Measurements from ENCODE around the gene BCLAF1.

Gene BCLAF1

GRCh38 chr6:136335736-136336363, 46.2 kb upstream of the BCLAF1 start:
- no peak overlapping the region for H2AK5ac ChIP-seq (ENCODE audit: low read length)
- no peak overlapping the region for H4K12ac ChIP-seq (ENCODE audit: low read depth, low read length)
- H3K9me3 ChIP-seq (ENCODE audit: insufficient read depth, low read depth, low read length), result no peaks in the 10 kb centered on the region
- no peak overlapping the region for H2AFZ ChIP-seq (ENCODE audit: insufficient read depth, low read length, poor library complexity)
- no peaks in the 10 kb centered on the region for H3K79me1 ChIP-seq (ENCODE audit: low read length)
- H3K27me3 ChIP-seq (ENCODE audit: insufficient read depth, low read length), result no peaks in the 10 kb centered on the region
- H3K27ac ChIP-seq (ENCODE audit: low read depth, low read length), result no peak overlapping the region
- H3K9ac ChIP-seq (ENCODE audit: low read length), result no peak overlapping the region
- no peak for DNase-seq
- no peak overlapping the region for H2BK12ac ChIP-seq (ENCODE audit: low read length)
- no peak overlapping the region for H3K14ac ChIP-seq (ENCODE audit: low read length)
- H4K8ac ChIP-seq (ENCODE audit: low read depth, low read length), result no peak overlapping the region
- no peak overlapping the region for H2BK120ac ChIP-seq (ENCODE audit: insufficient read depth, low read length, poor library complexity)
- H3K18ac ChIP-seq (ENCODE audit: low read length), result no peak overlapping the region
- H3K4ac ChIP-seq (ENCODE audit: low read depth, low read length), result no peak overlapping the region
- no peaks in the 10 kb centered on the region for H3K79me2 ChIP-seq (ENCODE audit: control insufficient read depth, insufficient read depth, low read length, poor library complexity)
- no peak overlapping the region for H2BK5ac ChIP-seq (ENCODE audit: low read depth, low read length, poor library complexity)
- no peaks in the 10 kb centered on the region for H3K36me3 ChIP-seq (ENCODE audit: control insufficient read depth in 1 of 2, insufficient read depth in 2 of 2, low read length in 2 of 2)
- no peak overlapping the region for H3K4me2 ChIP-seq (ENCODE audit: low read length)
- H3K23ac ChIP-seq (ENCODE audit: low read length), result no peak overlapping the region
- WGBS (ENCODE audit: extremely low coverage, insufficient coverage, insufficient read length), result no CpG with 5 or more reads among the region's 12 CpGs
- no peak overlapping the region for H3K4me3 ChIP-seq (ENCODE audit: low read depth, low read length)
- no peak overlapping the region for H4K91ac ChIP-seq (ENCODE audit: low read depth, low read length)
- H3K4me1 ChIP-seq (ENCODE audit: control insufficient read depth in 1 of 2, insufficient read depth in 2 of 2, low read length in 2 of 2), result no peaks in the 10 kb centered on the region

DNA sequence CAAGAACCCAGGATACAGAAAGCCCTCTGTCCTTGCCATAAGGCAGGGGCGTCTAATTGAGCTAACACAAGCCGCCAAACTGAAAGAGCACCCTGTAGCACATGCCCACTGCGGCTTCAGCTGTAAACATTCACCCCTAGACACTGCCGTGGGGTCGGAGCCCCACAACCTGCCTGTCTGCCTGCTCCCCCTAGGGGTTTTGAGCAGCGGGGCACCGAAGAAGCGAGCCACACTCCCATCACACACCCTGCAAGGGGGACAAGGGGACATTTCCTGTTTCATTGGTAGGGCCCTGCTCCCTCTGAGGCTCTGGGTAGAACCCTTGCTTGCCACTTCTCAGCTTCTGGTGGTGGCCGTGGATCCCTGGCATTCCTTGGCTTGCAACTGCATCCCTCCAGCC, 45.2 kb upstream of the BCLAF1 start:
- H3K36me3 ChIP-seq (ENCODE audit: control insufficient read depth in 1 of 2, insufficient read depth in 2 of 2, low read length in 2 of 2), result no peaks in the 10 kb centered on the region
- no peak overlapping the region for H3K14ac ChIP-seq (ENCODE audit: low read length)
- no peak overlapping the region for H2BK12ac ChIP-seq (ENCODE audit: low read length)
- H3K9me3 ChIP-seq (ENCODE audit: insufficient read depth, low read depth, low read length), result no peaks in the 10 kb centered on the region
- H3K79me2 ChIP-seq (ENCODE audit: control insufficient read depth, insufficient read depth, low read length, poor library complexity), result no peaks in the 10 kb centered on the region
- H3K4ac ChIP-seq (ENCODE audit: low read depth, low read length), result no peak overlapping the region
- no peak overlapping the region for H4K12ac ChIP-seq (ENCODE audit: low read depth, low read length)
- no CpG with 5 or more reads among the region's 9 CpGs for WGBS (ENCODE audit: extremely low coverage, insufficient coverage, insufficient read length)
- no peak overlapping the region for H4K91ac ChIP-seq (ENCODE audit: low read depth, low read length)
- H2BK5ac ChIP-seq (ENCODE audit: low read depth, low read length, poor library complexity), result no peak overlapping the region
- H3K4me3 ChIP-seq (ENCODE audit: low read depth, low read length), result no peak overlapping the region
- no peak overlapping the region for H3K23ac ChIP-seq (ENCODE audit: low read length)
- H3K4me2 ChIP-seq (ENCODE audit: low read length), result no peak overlapping the region
- H2AK5ac ChIP-seq (ENCODE audit: low read length), result no peak overlapping the region
- H3K18ac ChIP-seq (ENCODE audit: low read length), result no peak overlapping the region
- H3K27ac ChIP-seq (ENCODE audit: low read depth, low read length), result no peak overlapping the region
- H2AFZ ChIP-seq (ENCODE audit: insufficient read depth, low read length, poor library complexity), result no peak overlapping the region
- H3K4me1 ChIP-seq (ENCODE audit: control insufficient read depth in 1 of 2, insufficient read depth in 2 of 2, low read length in 2 of 2), result no peaks in the 10 kb centered on the region
- no peaks in the 10 kb centered on the region for H3K27me3 ChIP-seq (ENCODE audit: insufficient read depth, low read length)
- no peak overlapping the region for H3K9ac ChIP-seq (ENCODE audit: low read length)
- DNase-seq, result no peak
- no peaks in the 10 kb centered on the region for H3K79me1 ChIP-seq (ENCODE audit: low read length)
- no peak overlapping the region for H4K8ac ChIP-seq (ENCODE audit: low read depth, low read length)
- no peak overlapping the region for H2BK120ac ChIP-seq (ENCODE audit: insufficient read depth, low read length, poor library complexity)

DNA sequence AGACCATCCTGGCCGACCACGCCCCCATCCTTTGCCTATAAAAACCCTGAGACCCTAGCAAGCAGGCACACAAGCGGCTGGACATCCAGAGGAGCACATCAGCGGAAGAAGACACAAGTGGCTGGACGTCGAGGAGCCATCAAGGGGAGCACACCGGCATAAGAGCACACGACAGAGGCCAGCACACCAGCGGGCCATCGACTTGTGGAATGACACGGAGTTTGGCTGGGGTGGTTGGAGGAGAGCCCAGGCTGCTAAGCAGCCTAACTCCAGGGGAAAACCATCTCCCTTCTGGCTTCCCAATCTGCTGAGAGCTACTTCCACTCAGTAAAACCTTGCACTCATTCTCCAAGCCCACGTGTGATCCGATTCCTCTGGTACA, 44.8 kb upstream of the BCLAF1 start:
- Histone ChIP-seq H3K14ac (ENCODE audit: low read length) (no peak overlapping the region), H3K27me3 (ENCODE audit: insufficient read depth, low read length) (no peaks in the 10 kb centered on the region), H3K9me3 (ENCODE audit: insufficient read depth, low read depth, low read length) (no peaks in the 10 kb centered on the region), H2AFZ (ENCODE audit: insufficient read depth, low read length, poor library complexity) (no peak overlapping the region), H3K79me2 (ENCODE audit: control insufficient read depth, insufficient read depth, low read length, poor library complexity) (no peaks in the 10 kb centered on the region), H2BK12ac (ENCODE audit: low read length) (no peak overlapping the region), H3K36me3 (ENCODE audit: control insufficient read depth in 1 of 2, insufficient read depth in 2 of 2, low read length in 2 of 2) (no peaks in the 10 kb centered on the region), H3K4me3 (ENCODE audit: low read depth, low read length) (no peak overlapping the region), H4K12ac (ENCODE audit: low read depth, low read length) (no peak overlapping the region), H3K79me1 (ENCODE audit: low read length) (no peaks in the 10 kb centered on the region), H4K91ac (ENCODE audit: low read depth, low read length) (no peak overlapping the region), H3K4ac (ENCODE audit: low read depth, low read length) (no peak overlapping the region), H3K23ac (ENCODE audit: low read length) (no peak overlapping the region), H3K4me2 (ENCODE audit: low read length) (no peak overlapping the region), H3K9ac (ENCODE audit: low read length) (no peak overlapping the region), H3K27ac (ENCODE audit: low read depth, low read length) (no peak overlapping the region), H3K4me1 (ENCODE audit: control insufficient read depth in 1 of 2, insufficient read depth in 2 of 2, low read length in 2 of 2) (no peaks in the 10 kb centered on the region), H2BK5ac (ENCODE audit: low read depth, low read length, poor library complexity) (no peak overlapping the region), H4K8ac (ENCODE audit: low read depth, low read length) (no peak overlapping the region), H2AK5ac (ENCODE audit: low read length) (no peak overlapping the region), H2BK120ac (ENCODE audit: insufficient read depth, low read length, poor library complexity) (no peak overlapping the region), H3K18ac (ENCODE audit: low read length) (no peak overlapping the region)
- WGBS (ENCODE audit: extremely low coverage, insufficient coverage, insufficient read length), result no CpG with 5 or more reads among the region's 13 CpGs
- DNase-seq, result no peak

DNA sequence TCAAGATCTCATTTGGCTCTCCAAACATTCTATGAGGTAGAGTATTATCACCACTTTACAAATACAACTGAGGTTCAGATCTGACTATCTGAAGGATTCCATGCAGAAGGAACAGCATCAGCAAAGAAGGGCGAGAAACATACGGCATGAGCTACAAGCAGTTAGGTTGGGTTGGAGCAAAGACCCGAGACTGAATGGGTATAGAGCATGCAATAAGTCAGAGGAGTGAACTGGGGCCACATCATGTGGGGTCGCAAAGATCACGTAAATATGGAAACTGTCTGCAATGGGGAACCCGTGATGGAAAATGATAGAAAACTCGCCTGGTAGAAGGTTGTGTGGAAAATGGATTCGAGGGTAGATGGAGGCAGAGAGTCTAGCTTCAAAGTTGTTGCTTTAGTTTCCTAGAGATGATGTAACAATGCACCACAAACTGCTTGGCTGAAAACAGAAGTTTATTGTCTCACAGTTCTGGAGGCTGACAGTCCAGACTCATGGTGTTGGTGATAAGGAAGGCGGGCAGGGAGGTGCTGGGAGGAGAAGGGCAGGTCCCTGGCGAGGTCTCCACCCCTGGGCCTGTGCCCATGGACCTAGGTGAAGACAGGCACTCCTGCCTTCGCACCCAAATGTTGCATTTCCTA, 44.3 kb upstream of the BCLAF1 start:
- H3K9ac ChIP-seq (ENCODE audit: low read length), result no peak overlapping the region
- H3K4me3 ChIP-seq (ENCODE audit: low read depth, low read length), result no peak overlapping the region
- peak overlapping the region; percentile 37 for H3K23ac ChIP-seq (ENCODE audit: low read length)
- H3K27me3 ChIP-seq (ENCODE audit: insufficient read depth, low read length), result no peaks in the 10 kb centered on the region
- no peak overlapping the region for H3K18ac ChIP-seq (ENCODE audit: low read length)
- no peak overlapping the region for H4K8ac ChIP-seq (ENCODE audit: low read depth, low read length)
- no peak overlapping the region for H2BK120ac ChIP-seq (ENCODE audit: insufficient read depth, low read length, poor library complexity)
- no peak overlapping the region for H2AK5ac ChIP-seq (ENCODE audit: low read length)
- H3K4me1 ChIP-seq (ENCODE audit: control insufficient read depth in 1 of 2, insufficient read depth in 2 of 2, low read length in 2 of 2), result no peaks in the 10 kb centered on the region
- no peak overlapping the region for H2BK5ac ChIP-seq (ENCODE audit: low read depth, low read length, poor library complexity)
- no peak for DNase-seq
- H3K79me1 ChIP-seq (ENCODE audit: low read length), result no peaks in the 10 kb centered on the region
- no peak overlapping the region for H3K14ac ChIP-seq (ENCODE audit: low read length)
- H2BK12ac ChIP-seq (ENCODE audit: low read length), result no peak overlapping the region
- no peak overlapping the region for H3K4ac ChIP-seq (ENCODE audit: low read depth, low read length)
- H3K9me3 ChIP-seq (ENCODE audit: insufficient read depth, low read depth, low read length), result no peaks in the 10 kb centered on the region
- WGBS (ENCODE audit: extremely low coverage, insufficient coverage, insufficient read length), result no CpG with 5 or more reads among the region's 11 CpGs
- no peak overlapping the region for H3K4me2 ChIP-seq (ENCODE audit: low read length)
- H4K12ac ChIP-seq (ENCODE audit: low read depth, low read length), result no peak overlapping the region
- no peak overlapping the region for H4K91ac ChIP-seq (ENCODE audit: low read depth, low read length)
- H2AFZ ChIP-seq (ENCODE audit: insufficient read depth, low read length, poor library complexity), result no peak overlapping the region
- no peaks in the 10 kb centered on the region for H3K36me3 ChIP-seq (ENCODE audit: control insufficient read depth in 1 of 2, insufficient read depth in 2 of 2, low read length in 2 of 2)
- H3K79me2 ChIP-seq (ENCODE audit: control insufficient read depth, insufficient read depth, low read length, poor library complexity), result no peaks in the 10 kb centered on the region
- no peak overlapping the region for H3K27ac ChIP-seq (ENCODE audit: low read depth, low read length)
